Endothelial cell of umbilical vein (primary cell): ENCODE data around the gene TNRC6C. TPM values are rescaled to one million over a fixed set of nuclear protein-coding genes. Genes with fewer than 3 reads are reported as not detected.

Experiments used
- BruUV-seq: library from RNA; stranded (reverse); fragments of 400-500 nt; replicated peaks from 2 replicates; lab custom pipeline; 2021; lab: Mats Ljungman, UMichigan
- CTCF ChIA-PET: fragments of 300-600, 350-600 bp; sonication (Branson Sonifier 250); formaldehyde crosslinking; loops from one replicate; lab custom pipeline; 2021; ENCODE audit warnings: antibody characterized with exemption, inconsistent platforms; lab: Charles Lee
- POLR2A ChIA-PET: fragments of 300-600, 350-600 bp; sonication (Branson Sonifier 250); formaldehyde crosslinking; loops from one replicate; lab custom pipeline; 2021; ENCODE audit warnings: antibody characterized with exemption, inconsistent platforms; lab: Charles Lee
- DNase-seq: peaks from one replicate; pipeline ENCODE4 v3.0.0-alpha.2; 2011; ENCODE audit warnings: low read depth, low spot score
- FAIRE-seq: peaks from 2 replicates; lab custom pipeline; 2011; peaks lifted over from hg19 to GRCh38; lab: Jason Lieb, UNC
- H2AFZ ChIP-seq: 2 replicates; pipeline ENCODE4 v1.6.0; 2012; ENCODE audit warnings: low read depth, low read length, control low read depth, inconsistent platforms
- H3K27ac ChIP-seq: 2 replicates; pipeline ENCODE4 v1.5.1; 2011; ENCODE audit warnings: low read depth, mild to moderate bottlenecking, control low read depth, low read length, moderate library complexity; ENCODE audit not compliant: insufficient read depth
- H3K27me3 ChIP-seq, 2 experiments: 2 replicates each; pipeline versions ENCODE4 v1.6.0 to v1.6.1; 2011; ENCODE audit warnings: low read length in 2 of 2, mixed read lengths in 1 of 2; ENCODE audit not compliant: control insufficient read depth in 2 of 2, insufficient read depth in 2 of 2
- H3K36me3 ChIP-seq, 2 experiments: 2 replicates in 1 of 2; 3 replicates in 1 of 2; pipeline ENCODE4 v1.5.1; 2011; ENCODE audit warnings: low read length in 2 of 2, mild to moderate bottlenecking in 1 of 2, moderate library complexity in 1 of 2; ENCODE audit not compliant: control insufficient read depth in 2 of 2, insufficient read depth in 2 of 2; ENCODE audit errors: extremely low read depth in 1 of 2
- H3K4me1 ChIP-seq: 3 replicates; pipeline ENCODE4 v1.5.1; 2011; ENCODE audit warnings: mild to moderate bottlenecking, low read length; ENCODE audit not compliant: control insufficient read depth, insufficient read depth; ENCODE audit errors: extremely low read depth
- H3K4me2 ChIP-seq: 2 replicates; pipeline ENCODE4 v1.6.1; 2011; ENCODE audit warnings: low read length, control low read depth, mixed read lengths; ENCODE audit not compliant: insufficient read depth
- H3K4me3 ChIP-seq, 3 experiments: fragments of 200-600 bp in 1 of 3; sonication (generic), shearing (Covaris generic) in 1 of 3; replicated peaks in 1 of 3; 2 replicates each; pipeline ENCODE4 v1.5.1; 2011 to 2016; ENCODE audit warnings: control low read depth in 3 of 3, low read length in 3 of 3, mild to moderate bottlenecking in 2 of 3, inconsistent platforms in 1 of 3, low read depth in 1 of 3, moderate library complexity in 1 of 3; ENCODE audit not compliant: insufficient read depth in 1 of 3
- H3K79me2 ChIP-seq: 2 replicates; pipeline ENCODE4 v1.6.0; 2012; ENCODE audit warnings: low read length, inconsistent platforms; ENCODE audit not compliant: control insufficient read depth, insufficient read depth
- H3K9ac ChIP-seq: replicated peaks from 2 replicates; pipeline ENCODE3; 2011; ENCODE audit warnings: low read length, control low read depth; ENCODE audit not compliant: insufficient read depth; ENCODE audit errors: extremely low read depth
- H3K9me1 ChIP-seq: replicated peaks from 3 replicates; pipeline ENCODE4 v1.6.0; 2011; ENCODE audit warnings: mild to moderate bottlenecking, low read length; ENCODE audit not compliant: control insufficient read depth, insufficient read depth; ENCODE audit errors: extremely low read depth
- H3K9me3 ChIP-seq: replicated peaks from 2 replicates; pipeline ENCODE4 v1.5.1; 2012; ENCODE audit warnings: low read length, inconsistent platforms; ENCODE audit not compliant: control insufficient read depth, insufficient read depth
- H4K20me1 ChIP-seq: replicated peaks from 2 replicates; pipeline ENCODE3; 2011; ENCODE audit warnings: mild to moderate bottlenecking, low read length; ENCODE audit not compliant: control insufficient read depth, insufficient read depth; ENCODE audit errors: extremely low read depth
- CTCF ChIP-seq, 2 donors: IDR thresholded peaks; 1 replicate in 1 of 2; 2 replicates in 1 of 2; pipeline ENCODE4 v1.5.1; 2011; ENCODE audit warnings: low read length in 2 of 2, mild to moderate bottlenecking in 2 of 2, moderate library complexity in 2 of 2, control low read depth in 1 of 2, inconsistent platforms in 1 of 2, low read depth in 1 of 2; ENCODE audit not compliant: insufficient read depth in 1 of 2; ENCODE audit errors: extremely low read depth in 1 of 2
- FOS ChIP-seq: IDR thresholded peaks from 2 replicates; pipeline ENCODE4 v1.6.1; 2011; ENCODE audit warnings: mild to moderate bottlenecking, low read length, moderate library complexity, borderline replicate concordance; ENCODE audit not compliant: insufficient read depth
- GATA2 ChIP-seq: IDR thresholded peaks from 2 replicates; pipeline ENCODE4 v1.7.0; 2011; ENCODE audit warnings: low read depth, mild to moderate bottlenecking, moderate library complexity, mixed read lengths, low read length; ENCODE audit not compliant: insufficient read length, insufficient read depth
- JUN ChIP-seq: IDR thresholded peaks from 2 replicates; pipeline ENCODE4 v1.6.1; 2011; ENCODE audit warnings: borderline replicate concordance, low read depth; ENCODE audit not compliant: insufficient read length, insufficient read depth
- MYC ChIP-seq: IDR thresholded peaks from one replicate; pipeline ENCODE4 v1.6.1; 2011; ENCODE audit warnings: mild to moderate bottlenecking, low read depth, low read length
- POLR2A ChIP-seq: IDR thresholded peaks from 2 replicates; pipeline ENCODE4 v1.6.1; 2012; ENCODE audit warnings: low read depth, mild to moderate bottlenecking, control low read depth, low read length
- POLR2AphosphoS5 ChIP-seq: IDR thresholded peaks from 2 replicates; pipeline ENCODE4 v1.6.1; 2012; ENCODE audit warnings: low read depth, mild to moderate bottlenecking, control low read depth, low read length, moderate library complexity; ENCODE audit not compliant: insufficient read depth
- dilution Hi-C: fragments of 300-500 bp; cut with MboI; formaldehyde crosslinking; loops from one replicate; pipeline ENCODE4 v1.15.0; 2019; ENCODE audit warnings: low sequenced_read_pairs; ENCODE audit not compliant: extremely low pct_ligation_motif_present
- intact Hi-C: fragments of 100-400 bp; cut with micrococcal nuclease; formaldehyde crosslinking; loops from one replicate; pipeline ENCODE4 v1.10.0; 2022
- polyA plus RNA-seq, 4 experiments: library from polyadenylated mRNA; depleted of rRNA in 3 of 4; stranded (reverse) in 3 of 4; unstranded in 1 of 4; fragments of >200 nt; gene quantifications; 2 replicates each; pipeline versions ENCODE4 v1.2.1 to v1.2.3, GENCODE V29; 2011 to 2012; ENCODE audit warnings: missing spikeins in 1 of 4
- total RNA-seq: library from RNA; stranded (reverse); gene quantifications from 2 replicates; pipeline ENCODE4 v1.2.3, GENCODE V29; 2021
- TF ChIP-seq, protein P1 (sequence below): IDR thresholded peaks from 2 replicates; pipeline ENCODE4 v1.6.1; 2011; ENCODE audit not compliant: insufficient read depth, insufficient read length

The TNRC6C gene
- total and polyA plus RNA-seq, 2 donors (not counting 3 experiments of a cell fraction or from before 2014, with no cell fraction given): 2.1 to 17.5 TPM

DNA sequence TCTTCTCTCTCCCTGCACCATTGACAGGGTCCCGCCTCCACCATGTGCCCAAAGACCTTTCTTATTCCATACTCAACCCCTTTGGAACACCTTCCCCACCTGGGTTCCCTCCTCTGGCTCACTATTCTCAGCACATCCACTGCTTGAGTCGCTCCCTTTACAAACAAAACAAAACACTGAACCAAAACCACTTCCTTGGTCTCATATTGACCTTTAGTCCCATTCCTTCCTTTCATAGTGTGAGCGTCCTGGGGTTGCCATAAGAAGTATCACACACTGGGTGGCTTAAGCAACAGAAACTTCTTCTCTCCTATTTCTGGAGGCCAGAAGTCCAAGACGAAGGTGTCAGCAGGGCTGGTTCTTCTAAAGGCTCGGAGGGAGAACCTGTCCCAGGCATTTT is 6.1 kb upstream of the TNRC6C start:
- ChIA-PET CTCF (no interaction called here), POLR2A (no interaction called here)
- no peak overlapping the region for H2AFZ ChIP-seq
- H3K4me1 ChIP-seq: peaks cover 3% of the 10 kb centered on the region
- intact Hi-C loops: no loop called here
- H3K9me3 ChIP-seq: no peaks in the 10 kb centered on the region
- no peak overlapping the region for H3K27ac ChIP-seq
- no peak for FAIRE-seq
- DNase-seq: no peak
- dilution Hi-C loops: no loop called here
- H3K79me2 ChIP-seq: no peaks in the 10 kb centered on the region
- H3K36me3 ChIP-seq: no peaks in the 10 kb centered on the region
- no peaks in the 10 kb centered on the region for H3K9me1 ChIP-seq
- no peak overlapping the region for H3K4me2 ChIP-seq
- no peaks in the 10 kb centered on the region for H4K20me1 ChIP-seq
- no peak overlapping the region for H3K9ac ChIP-seq
- H3K4me3 ChIP-seq: no peak overlapping the region
- no TSS peak for BruUV-seq
- peaks cover 28 to 42% of the 10 kb centered on the region in 2 experiments for H3K27me3 ChIP-seq
- TF ChIP-seq, protein P1, sequence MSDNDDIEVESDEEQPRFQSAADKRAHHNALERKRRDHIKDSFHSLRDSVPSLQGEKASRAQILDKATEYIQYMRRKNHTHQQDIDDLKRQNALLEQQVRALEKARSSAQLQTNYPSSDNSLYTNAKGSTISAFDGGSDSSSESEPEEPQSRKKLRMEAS: no peak
- TF ChIP-seq MYC: no peak
- TF ChIP-seq JUN: no peak
- no peak for TF ChIP-seq GATA2
- TF ChIP-seq POLR2AphosphoS5: no peak
- no peak for TF ChIP-seq CTCF (IDR thresholded peaks at IDR 0.05; ENCODE audit: extremely low read depth in 1 of 2, insufficient read depth in 1 of 2, low read depth in 1 of 2, low read length in 2 of 2)
- no peak for TF ChIP-seq FOS
- TF ChIP-seq POLR2A: no peak
